Measurements from ENCODE around the gene RAPGEF1.

- no peak for TF ChIP-seq EZH2 (IDR thresholded peaks at IDR 0.05)
- TF ChIP-seq POLR2AphosphoS5 (IDR thresholded peaks at IDR 0.05; ENCODE audit: borderline replicate concordance, low read depth, low read length) = no peak
Observed at GRCh38 chr9:131635892-131636291, 104.0 kb downstream of the RAPGEF1 start.

Measured in SK-N-MC (cell line).